ENCODE results near the gene RBM20. TPM values are rescaled to one million over a fixed set of nuclear protein-coding genes. Genes with fewer than 3 reads are reported as not detected.
"Not testable (repeated sequence)": the region's sequence is repeated elsewhere in the genome, so short reads cannot be mapped to it uniquely, and the experiment has no call there.

Gene RBM20
- total and polyA plus RNA-seq, 10 of the 15 experiments (the other 5 are each of a cell fraction or from before 2014, with no cell fraction given) = 0.04 to 0.26 (median 0.15) TPM

DNA sequence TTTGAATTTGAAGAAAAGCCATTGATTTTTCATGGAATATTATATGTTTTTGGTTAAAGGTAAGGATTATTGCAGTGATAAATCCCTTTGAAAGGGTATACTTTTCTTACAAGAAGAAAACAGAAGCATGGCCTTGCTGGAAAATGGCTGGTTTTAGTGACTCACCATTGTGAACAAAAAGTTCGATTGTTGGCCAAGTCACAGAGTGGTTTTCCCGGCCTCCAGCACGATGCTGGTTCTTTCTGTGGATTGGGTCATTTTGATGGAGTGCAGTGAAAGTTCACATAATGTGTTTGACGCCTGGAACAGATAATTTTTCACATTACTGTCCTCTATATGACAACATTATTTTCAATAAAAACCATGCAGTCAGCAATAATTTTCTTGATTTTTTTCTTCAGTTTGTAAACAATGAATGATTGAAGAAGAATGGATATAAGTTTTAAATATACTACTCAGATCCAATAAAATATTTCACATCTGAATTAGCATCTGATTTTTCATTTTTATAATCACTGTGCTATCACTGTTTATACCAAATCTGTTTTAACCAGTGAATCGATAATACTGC is 60.9 kb downstream of the RBM20 start (continued):
- no peak for TF ChIP-seq HDGF (IDR thresholded peaks at IDR 0.05)
- TF ChIP-seq WRNIP1 (IDR thresholded peaks at IDR 0.05; ENCODE audit: borderline replicate concordance, low read depth, low read length) = no peak

DNA sequence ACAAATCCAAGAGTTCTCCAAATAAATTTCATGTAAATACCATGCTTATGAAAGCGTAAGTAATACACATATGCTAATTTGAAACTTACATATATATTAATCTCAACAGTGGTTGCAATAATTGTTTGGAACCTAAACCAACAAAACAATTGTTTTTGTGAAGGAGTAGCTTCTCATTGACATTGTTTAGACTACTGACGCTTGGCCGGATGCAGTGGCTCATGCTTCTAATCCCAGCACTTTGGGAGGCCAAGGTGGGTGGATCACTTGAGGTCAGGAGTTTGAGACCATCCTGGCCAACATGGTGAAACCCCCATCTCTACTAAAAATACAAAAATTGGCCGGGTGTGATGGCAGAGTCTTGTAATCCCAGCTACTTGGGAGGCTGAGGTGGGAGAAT is 61.5 kb downstream of the RBM20 start:
- in situ Hi-C loops (cut with MboI); H3K27ac ChIP-seq (ENCODE audit: control insufficient read depth, insufficient read depth); BruUV-seq (replicated peaks); H3K4me1 ChIP-seq (ENCODE audit: control insufficient read depth, insufficient read depth, low read length); H3K36me3 ChIP-seq (ENCODE audit: control insufficient read depth in 2 of 2, insufficient read depth in 2 of 2, low read length in 1 of 2); H3K79me2 ChIP-seq (ENCODE audit: control insufficient read depth, insufficient read depth, low read length); FAIRE-seq; H2AFZ ChIP-seq (ENCODE audit: control insufficient read depth, low read depth, low read length); POLR2A ChIA-PET; ATAC-seq; H3K4me2 ChIP-seq (ENCODE audit: control insufficient read depth, insufficient read depth); H3K9me3 ChIP-seq (replicated peaks; ENCODE audit: control insufficient read depth, insufficient read depth, low read length); H3K9ac ChIP-seq (ENCODE audit: control insufficient read depth, insufficient read depth, low read length); DNase-seq (ENCODE audit: low read depth, low spot score); H3K4me3 ChIP-seq; H4K20me1 ChIP-seq (ENCODE audit: control insufficient read depth, insufficient read depth); intact Hi-C loops (cut with micrococcal nuclease; ENCODE audit: unreplicated experiment); RAD21 ChIA-PET (ENCODE audit: unreplicated experiment); H3K27me3 ChIP-seq (replicated peaks in 1 of 2; ENCODE audit: control insufficient read depth in 2 of 2, insufficient read depth in 2 of 2, low read length in 1 of 2): not testable (repeated sequence)
- 76% methylated on average over 4 of the region's 4 CpGs for WGBS (ENCODE audit: insufficient coverage, insufficient replicate concordance, low lambda C conversion rate, missing lambda C conversion rate)
- SMC1A ChIA-PET (ENCODE audit: uncharacterized antibody, unreplicated experiment) = interaction anchor here (1.3 kb wide), 1 partner anchor 9 kb away, joined by 3 read pairs; no protein-coding TSS in a partner anchor
- CTCF ChIA-PET = interaction anchor here (1.1 to 2.7 kb wide), 3 partner anchors 25 to 95 kb away, joined by 3 to 8 read pairs (median 3); no protein-coding TSS in a partner anchor

DNA sequence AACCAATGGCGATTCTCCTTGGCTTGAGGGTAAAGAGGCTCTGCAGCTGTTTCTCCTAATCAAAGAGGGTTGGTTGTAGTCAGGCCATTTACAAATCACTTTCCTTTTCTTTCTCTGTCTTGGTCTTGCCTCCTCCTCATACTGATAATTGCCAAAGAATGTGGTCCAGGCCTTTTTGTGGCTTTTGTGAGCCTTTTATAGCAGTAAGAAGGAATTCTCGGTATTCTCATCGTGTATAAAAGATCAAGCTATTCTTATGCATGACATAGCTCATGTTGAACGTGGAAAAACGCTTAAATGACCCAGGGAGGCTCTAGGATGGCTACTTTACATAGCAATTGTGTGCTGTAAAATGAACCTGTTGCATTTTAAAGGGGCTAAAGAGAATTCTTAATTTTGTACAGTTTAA is 62.6 kb downstream of the RBM20 start:
- no peak overlapping the region for H2AFZ ChIP-seq (ENCODE audit: control insufficient read depth, low read depth, low read length)
- no peak overlapping the region for H3K4me2 ChIP-seq (ENCODE audit: control insufficient read depth, insufficient read depth)
- H3K79me2 ChIP-seq (ENCODE audit: control insufficient read depth, insufficient read depth, low read length) = no peaks in the 10 kb centered on the region
- H3K4me1 ChIP-seq (ENCODE audit: control insufficient read depth, insufficient read depth, low read length) = no peaks in the 10 kb centered on the region
- no peaks in the 10 kb centered on the region for H4K20me1 ChIP-seq (ENCODE audit: control insufficient read depth, insufficient read depth)
- ATAC-seq = no peak
- ChIA-PET POLR2A (interaction anchor here (1.0 kb wide), 1 partner anchor 19 kb away, joined by 5 read pairs; no protein-coding TSS in a partner anchor), SMC1A (ENCODE audit: uncharacterized antibody, unreplicated experiment) (interaction anchor here (0.6 to 2.6 kb wide), 10 partner anchors 12 to 650 kb away, joined by 3 to 9 read pairs (median 4); no protein-coding TSS in a partner anchor), CTCF (interaction anchor here (0.6 to 2.7 kb wide), 6 partner anchors 34 to 427 kb away, joined by 3 to 8 read pairs (median 3); no protein-coding TSS in a partner anchor), RAD21 (ENCODE audit: unreplicated experiment) (interaction anchor here (0.8 to 1.8 kb wide), 4 partner anchors 20 to 190 kb away, joined by 3 read pairs; no protein-coding TSS in a partner anchor)
- no TSS peak for BruUV-seq (replicated peaks)
- 27% methylated on average over 5 of the region's 5 CpGs for WGBS (ENCODE audit: insufficient coverage, insufficient replicate concordance, low lambda C conversion rate, missing lambda C conversion rate)
- H3K27ac ChIP-seq (ENCODE audit: control insufficient read depth, insufficient read depth) = no peak overlapping the region
- in situ Hi-C loops (cut with MboI) = no loop called here
- H3K9me3 ChIP-seq (replicated peaks; ENCODE audit: control insufficient read depth, insufficient read depth, low read length) = no peaks in the 10 kb centered on the region; the same call in 2 of the 3 replicates
- no peak overlapping the region for H3K9ac ChIP-seq (ENCODE audit: control insufficient read depth, insufficient read depth, low read length)
- intact Hi-C loops (cut with micrococcal nuclease; ENCODE audit: unreplicated experiment) = no loop called here
- no peak overlapping the region for H3K4me3 ChIP-seq
- no peak for DNase-seq (ENCODE audit: low read depth, low spot score)
- no peaks in the 10 kb centered on the region for H3K27me3 ChIP-seq (replicated peaks in 1 of 2; ENCODE audit: control insufficient read depth in 2 of 2, insufficient read depth in 2 of 2, low read length in 1 of 2)
- no peaks in the 10 kb centered on the region for H3K36me3 ChIP-seq (ENCODE audit: control insufficient read depth in 2 of 2, insufficient read depth in 2 of 2, low read length in 1 of 2)
- FAIRE-seq = no peak
- TF ChIP-seq GATAD2B (conservative IDR thresholded peaks at IDR 0.05; ENCODE audit: low read depth) (no peak), POLR2A (IDR thresholded peaks at IDR 0.05; ENCODE audit: low read depth, low read length) (no peak), SMAD1 (IDR thresholded peaks at IDR 0.05; ENCODE audit: low read depth, partially characterized antibody) (no peak), NRF1 (conservative IDR thresholded peaks at IDR 0.05; ENCODE audit: low read depth, low read length) (no peak), TAF1 (IDR thresholded peaks at IDR 0.05; ENCODE audit: borderline replicate concordance, low read depth, low read length) (no peak), CHD1 (IDR thresholded peaks at IDR 0.05; ENCODE audit: low read depth, low read length) (no peak), PAX5 (IDR thresholded peaks at IDR 0.05; ENCODE audit: borderline replicate concordance, low read depth, low read length) (no peak), SUPT20H (IDR thresholded peaks at IDR 0.05; ENCODE audit: borderline replicate concordance, control insufficient read depth, low read depth, low read length) (no peak), E2F4 (IDR thresholded peaks at IDR 0.05; ENCODE audit: low read depth, low read length) (no peak), CREB1 (IDR thresholded peaks at IDR 0.05; ENCODE audit: low read depth) (no peak), YY1 (IDR thresholded peaks at IDR 0.05; ENCODE audit: low read depth, low read length) (no peak)

Measured in GM12878 (cell line).